HG03439 (cell line): Measurements from ENCODE around the gene KRT32.

ENCODE experiments used
- ATAC-seq: cut with Tn5 transposase; IDR thresholded peaks from one replicate; pipeline ENCODE4 v1.9.1; 2021; ENCODE audit warnings: mild to moderate bottlenecking, moderate library complexity; ENCODE audit not compliant: unreplicated experiment

KRT32 gene

GRCh38 chr17:41466988-41467387, at the start of gene KRT32:
KRT32 (minus strand) TSS chr17:41467386; CDS start chr17:41467325, 61 bp downstream.
- no peak for ATAC-seq

GRCh38 chr17:41516830-41517283, 49.7 kb upstream of the KRT32 start:
- ATAC-seq: no peak

GRCh38 chr17:41516147-41516829, 49.1 kb upstream of the KRT32 start:
- ATAC-seq: no peak

DNA sequence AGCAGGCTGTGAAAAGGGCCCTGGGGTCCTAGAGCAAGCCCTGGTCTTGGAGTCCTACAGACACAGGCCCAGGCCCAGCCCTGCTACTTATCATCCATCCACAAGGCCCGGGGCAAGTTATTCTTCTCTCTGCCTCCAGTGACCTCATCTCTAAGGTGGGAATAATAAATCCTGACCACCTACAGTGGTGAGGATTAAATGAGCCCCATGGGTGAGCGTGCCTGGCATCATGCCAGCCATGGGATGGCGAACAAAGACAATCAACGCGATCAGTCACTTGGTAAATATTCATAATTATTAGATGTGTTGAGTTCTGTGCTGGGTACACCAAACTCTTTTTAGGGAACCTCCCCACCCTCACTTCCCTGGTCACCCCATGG, 46.0 kb upstream of the KRT32 start:
- no peak for ATAC-seq

GRCh38 chr17:41512546-41513167, 45.5 kb upstream of the KRT32 start:
- no peak for ATAC-seq

DNA sequence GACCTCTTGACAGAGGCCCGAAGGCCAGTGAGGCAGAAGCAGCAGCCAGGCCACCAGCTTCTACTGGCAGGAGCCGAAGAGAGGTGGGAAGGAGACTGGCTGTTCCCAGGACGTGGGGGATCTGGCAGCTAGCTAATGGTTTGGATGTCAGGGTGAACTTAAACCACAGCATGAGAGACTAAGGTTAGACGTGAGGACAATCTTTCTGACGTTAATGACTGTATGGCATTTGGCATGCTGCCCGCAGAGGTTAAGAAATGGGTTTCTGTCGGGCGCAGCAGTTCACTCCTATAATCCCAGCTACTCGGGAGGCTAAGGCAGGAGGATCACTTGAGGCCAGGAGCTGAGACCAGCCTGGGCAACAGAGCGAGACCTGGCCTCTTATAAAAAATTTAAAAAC, 44.5 kb upstream of the KRT32 start:
- ATAC-seq: no peak

- no peak for ATAC-seq
These were observed 43.9 kb upstream of the KRT32 start for GRCh38 chr17:41511116-41511515.

DNA sequence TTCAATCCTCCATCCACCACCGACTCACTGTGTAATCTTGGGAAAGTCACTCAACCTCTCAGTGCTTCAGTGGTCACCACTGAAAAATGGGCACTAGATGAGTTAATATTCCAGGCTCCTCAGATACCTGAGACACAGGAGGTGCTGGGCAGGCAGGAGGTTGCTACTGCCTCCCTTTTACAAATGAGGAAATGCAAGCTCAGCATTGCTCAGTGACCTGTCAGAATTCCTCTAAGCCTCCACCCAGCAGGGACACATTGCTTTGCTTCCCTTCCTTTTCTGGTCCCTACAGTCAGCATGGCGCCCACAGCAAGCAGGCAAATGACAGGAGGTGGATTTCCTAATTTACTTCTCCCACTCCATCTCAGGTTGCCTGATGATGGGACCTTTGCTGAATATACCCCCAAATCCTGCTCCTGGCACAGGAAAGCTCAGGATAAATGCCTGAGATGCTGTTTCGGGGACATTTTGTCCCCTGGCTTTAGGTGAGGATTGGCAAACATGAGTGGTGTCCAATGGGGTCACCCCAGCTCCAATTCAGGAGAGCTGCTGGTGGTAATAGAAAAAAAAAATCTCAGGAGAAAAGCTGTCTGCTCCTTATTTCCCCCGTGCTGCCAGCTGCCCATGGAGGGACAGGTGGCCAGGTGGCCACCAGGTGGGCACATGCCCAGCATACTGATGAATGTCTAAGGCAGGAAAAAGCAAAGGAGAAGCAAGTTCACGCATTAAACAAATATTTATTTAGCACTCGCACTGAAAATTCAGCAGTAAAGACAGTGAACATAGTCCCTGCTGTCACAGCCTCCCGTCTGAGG, 43.3 kb upstream of the KRT32 start:
- ATAC-seq: no peak

GRCh38 chr17:41507315-41507880, 40.2 kb upstream of the KRT32 start:
- ATAC-seq: no peak

DNA sequence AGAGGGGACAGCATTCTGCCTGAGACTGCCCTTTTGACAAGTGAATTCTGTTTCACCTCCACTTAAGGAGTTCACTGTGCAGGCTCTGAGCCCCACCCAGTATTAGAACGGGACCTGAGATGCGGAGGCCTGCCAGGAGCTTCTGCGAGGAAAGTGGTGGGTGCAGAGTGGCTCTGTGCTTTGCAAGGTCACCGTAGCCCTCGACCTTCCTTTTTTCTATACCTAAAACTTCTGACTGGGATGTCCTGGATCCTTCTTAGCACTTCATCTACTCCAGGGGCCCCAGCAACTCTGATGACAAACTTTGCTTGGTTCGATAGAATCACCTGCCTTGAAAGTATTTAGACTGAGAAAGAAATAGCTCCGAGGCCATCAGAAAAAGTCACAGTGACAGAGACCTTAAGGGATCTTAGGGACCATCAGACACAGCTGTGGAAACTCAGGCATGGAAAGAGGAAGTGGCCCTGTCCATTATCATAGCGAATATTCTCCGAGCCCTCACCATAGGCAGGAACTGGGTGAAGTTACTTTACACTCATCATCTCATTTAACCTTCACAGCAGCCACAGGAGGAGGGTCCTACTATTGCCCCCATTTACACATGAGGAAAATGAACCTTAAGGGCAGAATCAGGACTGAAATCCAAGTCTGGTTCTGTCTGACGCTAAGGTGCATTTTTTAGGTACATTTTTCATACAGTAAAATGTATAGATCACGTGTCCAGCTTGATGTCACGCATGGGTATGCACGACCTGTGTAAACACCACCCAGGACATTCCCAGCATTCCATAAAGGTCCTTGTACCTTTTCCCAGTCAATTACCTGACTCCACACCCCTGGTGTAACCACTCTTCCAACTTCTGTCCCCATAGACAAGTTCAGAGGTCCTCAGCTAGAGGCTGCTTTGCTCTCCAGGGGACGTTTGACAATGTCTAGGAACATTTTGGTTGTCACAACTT, 38.9 kb upstream of the KRT32 start:
- no peak for ATAC-seq

- no peak for ATAC-seq
These were observed 38.0 kb upstream of the KRT32 start, which contains the start of gene KRT13 for GRCh38 chr17:41505007-41505808. KRT13 (minus strand) TSS chr17:41505612; CDS start chr17:41505550, 62 bp downstream.

- no peak for ATAC-seq
These were observed 37.2 kb upstream of the KRT32 start for GRCh38 chr17:41504246-41504977.

GRCh38 chr17:41503202-41503601, 36.0 kb upstream of the KRT32 start:
- ATAC-seq: no peak

GRCh38 chr17:41500131-41500911, 33.1 kb upstream of the KRT32 start:
- no peak for ATAC-seq

- ATAC-seq: no peak
These were observed 32.5 kb upstream of the KRT32 start for GRCh38 chr17:41499714-41500113.

DNA sequence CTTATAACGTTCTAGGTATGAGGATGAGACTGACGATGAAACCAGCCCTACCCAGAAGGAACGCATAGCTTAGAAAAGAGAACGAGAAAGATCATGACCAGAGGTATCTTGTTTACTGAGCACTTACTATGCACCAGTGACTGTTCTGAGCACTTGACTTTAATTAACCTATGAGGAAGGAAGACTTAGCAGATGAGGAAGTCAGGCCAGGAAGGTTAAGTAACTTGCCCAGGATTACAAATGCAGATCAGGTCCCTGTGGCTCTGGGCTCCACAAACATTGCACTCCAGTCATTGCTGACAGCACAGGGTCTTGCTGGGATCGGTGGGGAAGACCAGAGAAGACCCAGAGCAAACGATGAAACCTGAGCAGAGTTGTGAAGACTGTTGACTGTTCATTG, 31.1 kb upstream of the KRT32 start:
- no peak for ATAC-seq

DNA sequence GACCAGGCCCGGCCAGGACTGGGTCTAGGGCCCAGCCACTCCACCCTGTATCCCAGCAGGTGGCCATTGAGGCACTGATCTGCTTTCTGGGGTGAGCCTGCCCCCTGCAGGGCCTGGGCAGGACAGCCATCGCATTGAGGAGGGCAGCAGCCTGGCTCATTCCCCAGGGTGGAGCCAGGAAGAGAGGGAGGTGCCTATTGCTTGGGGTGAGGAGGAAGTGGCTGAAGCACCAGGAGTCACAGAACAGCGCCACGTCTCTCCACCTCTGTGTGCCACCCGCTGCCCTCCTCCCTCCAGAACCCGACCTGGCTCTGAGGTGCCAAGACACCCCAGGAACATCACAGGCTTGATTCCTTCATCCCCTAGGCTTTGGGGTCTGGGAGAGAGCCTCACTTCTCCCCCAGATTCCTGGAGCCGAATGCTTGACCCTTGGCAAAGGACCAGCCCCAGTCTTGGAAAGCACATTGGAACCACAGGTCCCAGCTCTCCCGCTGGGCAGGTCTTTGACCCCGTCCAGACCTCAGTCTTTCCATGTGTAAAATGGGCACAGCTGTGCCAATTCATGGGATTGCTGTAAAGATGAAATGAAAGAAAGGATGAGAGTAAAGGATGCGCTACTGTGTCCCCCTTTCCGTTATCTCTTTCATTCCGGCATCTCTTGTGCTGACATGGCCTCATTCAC, 29.8 kb upstream of the KRT32 start:
- no peak for ATAC-seq
